ENCODE measurements around the gene FABP6.
"Not testable (repeated sequence)": the region's sequence is repeated elsewhere in the genome, so short reads cannot be mapped to it uniquely, and the experiment has no call there.

Gene FABP6

GRCh38 chr5:160229190-160229742 lies at the start of gene FABP6:
Gene FABP6 (plus strand): TSS chr5:160229506. CDS start chr5:160229558, 52 bp downstream.
- no peak for DNase-seq (ENCODE audit: low read depth)

GRCh38 chr5:160180931-160181330 lies 48.4 kb upstream of the FABP6 start:
- no peak for DNase-seq (ENCODE audit: low read depth)

- no peak for DNase-seq (ENCODE audit: low read depth)
Measured at GRCh38 chr5:160181965-160182622, 47.2 kb upstream of the FABP6 start.

- no peak for DNase-seq (ENCODE audit: low read depth)
Measured at GRCh38 chr5:160183075-160183474, 46.2 kb upstream of the FABP6 start.

GRCh38 chr5:160185626-160186360 lies 43.5 kb upstream of the FABP6 start:
- no peak for DNase-seq (ENCODE audit: low read depth)

GRCh38 chr5:160186480-160186879 lies 42.8 kb upstream of the FABP6 start:
- DNase-seq (ENCODE audit: low read depth), result no peak

GRCh38 chr5:160187091-160187490 lies 42.2 kb upstream of the FABP6 start:
- no peak for DNase-seq (ENCODE audit: low read depth)

GRCh38 chr5:160188141-160189015 lies 40.9 kb upstream of the FABP6 start:
- DNase-seq (ENCODE audit: low read depth), result no peak

GRCh38 chr5:160192424-160192823 lies 36.9 kb upstream of the FABP6 start:
- no peak for DNase-seq (ENCODE audit: low read depth)

- not testable (repeated sequence) for DNase-seq (ENCODE audit: low read depth)
Measured at GRCh38 chr5:160193076-160193475, 36.2 kb upstream of the FABP6 start.

GRCh38 chr5:160193790-160194189 lies 35.5 kb upstream of the FABP6 start:
- DNase-seq (ENCODE audit: low read depth), result not testable (repeated sequence)

- DNase-seq (ENCODE audit: low read depth), result no peak
Measured at GRCh38 chr5:160197341-160198144, 31.8 kb upstream of the FABP6 start.

- no peak for DNase-seq (ENCODE audit: low read depth)
Measured at GRCh38 chr5:160198146-160198545, 31.2 kb upstream of the FABP6 start.

GRCh38 chr5:160198841-160199409 lies 30.4 kb upstream of the FABP6 start:
- DNase-seq (ENCODE audit: low read depth), result no peak

GRCh38 chr5:160199410-160199911 lies 29.8 kb upstream of the FABP6 start:
- DNase-seq (ENCODE audit: low read depth), result peak; percentile 58

GRCh38 chr5:160207061-160207460 lies 22.2 kb upstream of the FABP6 start:
- DNase-seq (ENCODE audit: low read depth), result no peak

GRCh38 chr5:160209917-160210316 lies 19.4 kb upstream of the FABP6 start:
- no peak for DNase-seq (ENCODE audit: low read depth)

GRCh38 chr5:160210606-160211005 lies 18.7 kb upstream of the FABP6 start:
- no peak for DNase-seq (ENCODE audit: low read depth)

- DNase-seq (ENCODE audit: low read depth), result no peak
Measured at GRCh38 chr5:160211352-160211751, 18.0 kb upstream of the FABP6 start.

- DNase-seq (ENCODE audit: low read depth), result no peak
Measured at GRCh38 chr5:160213537-160213936, 15.8 kb upstream of the FABP6 start.

GRCh38 chr5:160219356-160219755 lies 9.9 kb upstream of the FABP6 start:
- no peak for DNase-seq (ENCODE audit: low read depth)

Measured in activated T-helper 9 cell treated with anti-CD3 and anti-CD28 coated beads, Interleukin-2, amount 50 U/mL, for 16 hours (primary cell).